Activated naive CD8-positive, alpha-beta T cell treated with anti-CD3 and anti-CD28 coated beads for 36 hours (primary cell): ENCODE results near the gene SOD2. TPM values are rescaled to one million over a fixed set of nuclear protein-coding genes. Genes with fewer than 3 reads are reported as not detected.

Source experiments
- DNase-seq: peaks from one replicate; pipeline ENCODE4 v3.0.0; 2021
- H3K27ac Mint-ChIP-seq: one replicate; pipeline ENCODE4 v1.8.0; 2022; ENCODE audit warnings: mild to moderate bottlenecking, moderate library complexity, mixed read lengths
- H3K27me3 Mint-ChIP-seq: one replicate; pipeline ENCODE4 v1.8.0; 2022; ENCODE audit warnings: mild to moderate bottlenecking, mixed read lengths
- H3K36me3 Mint-ChIP-seq: one replicate; pipeline ENCODE4 v1.8.0; 2021; ENCODE audit warnings: mild to moderate bottlenecking, mixed read lengths
- H3K4me1 Mint-ChIP-seq: one replicate; pipeline ENCODE4 v1.8.0; 2021; ENCODE audit warnings: mixed read lengths
- H3K4me3 Mint-ChIP-seq: one replicate; pipeline ENCODE4 v1.8.0; 2022; ENCODE audit warnings: mild to moderate bottlenecking, moderate library complexity, mixed read lengths
- H3K9me3 Mint-ChIP-seq: one replicate; pipeline ENCODE4 v1.8.0; 2022; ENCODE audit warnings: mixed read lengths
- total RNA-seq, 2 experiments: library from RNA; stranded (reverse); gene quantifications; one replicate each; pipeline ENCODE4 v1.2.3, GENCODE V29; 2021

SOD2 gene
- total RNA-seq, 2 experiments from 2014 or later: 112 to 122 TPM

- H3K27me3 Mint-ChIP-seq: no peaks in the 10 kb centered on the region
- no peak overlapping the region for H3K4me3 Mint-ChIP-seq
- no peak overlapping the region for H3K27ac Mint-ChIP-seq
- H3K36me3 Mint-ChIP-seq: peaks cover 10% of the 10 kb centered on the region
- H3K4me1 Mint-ChIP-seq: peaks cover 3% of the 10 kb centered on the region
- no peak for DNase-seq
- H3K9me3 Mint-ChIP-seq: peaks cover 8% of the 10 kb centered on the region
Measured at GRCh38 chr6:159646116-159646515, 46.9 kb downstream of the SOD2 start.

- Mint-ChIP-seq H3K27ac (no peak overlapping the region), H3K4me3 (no peak overlapping the region), H3K9me3 (peaks cover 12% of the 10 kb centered on the region), H3K4me1 (peaks cover 3% of the 10 kb centered on the region), H3K27me3 (no peaks in the 10 kb centered on the region), H3K36me3 (peaks cover 15% of the 10 kb centered on the region)
- no peak for DNase-seq
Measured at GRCh38 chr6:159645640-159646039, 47.4 kb downstream of the SOD2 start.

Other genes with a start within 250 kb of the SOD2 start
- 100 to 1,000 TPM in 1 of 2 experiments, 10 to 100 TPM in 1; 98.3 to 101 TPM for gene WTAP, start 34.3 kb upstream of the SOD2 start, total RNA-seq
- 10 to 100 TPM; 67.8 to 68.4 TPM for gene ACAT2, start 68.8 kb upstream of the SOD2 start, total RNA-seq
- 100 to 1,000 TPM; 627 to 631 TPM for gene TCP1, start 96.4 kb upstream of the SOD2 start, total RNA-seq
- 100 to 1,000 TPM; 106 to 108 TPM for gene MRPL18, start 97.2 kb upstream of the SOD2 start, total RNA-seq
- gene PNLDC1, start 107.0 kb upstream of the SOD2 start, total RNA-seq: under 1 TPM in 1 of 2 experiments, not detected in 1; 0.31 TPM
- gene MAS1, start 197.7 kb upstream of the SOD2 start, total RNA-seq: not detected